ENCODE measurements around the gene WNT1. TPM values are rescaled to one million over a fixed set of nuclear protein-coding genes. Genes with fewer than 3 reads are reported as not detected.
A peak's percentile ranks its signal among the peaks of the same experiment; 100 is the strongest.

WNT1 gene
- total and polyA plus RNA-seq, 9 of the 15 experiments (the other 6 are each of a cell fraction or from before 2014, with no cell fraction given): not detected

DNA sequence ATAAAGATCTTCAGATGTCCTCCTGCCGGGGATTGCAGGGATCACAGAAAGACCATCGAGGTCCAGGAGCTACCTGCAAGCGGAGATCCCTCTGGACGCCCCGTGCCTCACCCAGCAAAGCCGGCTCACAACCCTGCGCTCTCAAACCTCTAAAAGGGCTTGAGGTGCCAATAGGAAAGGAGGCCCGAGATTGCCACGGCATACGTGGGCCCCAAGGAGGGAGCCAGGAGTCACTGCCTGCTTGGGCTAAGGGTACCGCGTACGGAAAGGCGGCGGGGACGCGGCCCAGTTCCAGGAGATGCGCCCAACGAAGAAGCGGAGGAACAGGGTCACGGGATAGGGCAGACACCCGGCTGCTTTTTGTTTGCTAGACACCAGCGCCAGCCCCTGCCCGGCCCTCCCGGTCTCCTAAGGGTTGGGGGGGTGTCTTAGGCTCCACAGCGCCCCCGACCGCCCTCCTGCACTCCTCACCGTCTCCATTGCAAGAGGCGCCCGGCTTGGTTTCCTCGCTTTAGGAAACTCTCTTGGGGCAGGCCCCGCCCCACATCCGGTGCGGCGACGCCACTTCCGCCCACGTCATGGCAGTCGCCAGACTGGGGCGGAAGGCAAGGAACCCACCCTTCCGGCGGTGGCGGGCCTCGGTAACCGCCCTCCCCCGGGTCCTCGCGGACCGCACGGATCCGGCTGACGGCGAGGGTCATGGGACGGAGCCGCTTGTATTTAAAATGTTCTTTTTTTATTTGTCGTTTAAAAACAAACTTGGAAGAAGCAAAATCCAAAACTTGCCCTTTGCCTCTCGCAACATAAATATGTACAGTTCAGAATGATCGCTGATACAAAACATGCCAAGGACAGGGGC, 40.4 kb downstream of the WNT1 start, which contains the start of gene PRKAG1 (continued):
- no peak for TF ChIP-seq ZNF778 (CRISPR knock-in tag; IDR thresholded peaks at IDR 0.05)
- peak; percentile 64 for TF ChIP-seq TAF9B (IDR thresholded peaks at IDR 0.05; ENCODE audit: partially characterized antibody)
- peak; percentile 54 for TF ChIP-seq NEUROD1 (IDR thresholded peaks at IDR 0.05; ENCODE audit: borderline replicate concordance, low read depth, low read length, partially characterized antibody)
- TF ChIP-seq PCBP1 (IDR thresholded peaks at IDR 0.05; ENCODE audit: low read depth, low read length, poor library complexity, severe bottlenecking): peak; percentile 83
- TF ChIP-seq, protein P1, sequence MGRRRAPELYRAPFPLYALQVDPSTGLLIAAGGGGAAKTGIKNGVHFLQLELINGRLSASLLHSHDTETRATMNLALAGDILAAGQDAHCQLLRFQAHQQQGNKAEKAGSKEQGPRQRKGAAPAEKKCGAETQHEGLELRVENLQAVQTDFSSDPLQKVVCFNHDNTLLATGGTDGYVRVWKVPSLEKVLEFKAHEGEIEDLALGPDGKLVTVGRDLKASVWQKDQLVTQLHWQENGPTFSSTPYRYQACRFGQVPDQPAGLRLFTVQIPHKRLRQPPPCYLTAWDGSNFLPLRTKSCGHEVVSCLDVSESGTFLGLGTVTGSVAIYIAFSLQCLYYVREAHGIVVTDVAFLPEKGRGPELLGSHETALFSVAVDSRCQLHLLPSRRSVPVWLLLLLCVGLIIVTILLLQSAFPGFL (CRISPR knock-in tag; IDR thresholded peaks at IDR 0.05): no peak; the same call in 1 of the 2 replicates
- no peak for TF ChIP-seq THRAP3 (IDR thresholded peaks at IDR 0.05; ENCODE audit: borderline replicate concordance)
- TF ChIP-seq ZFP91 (CRISPR knock-in tag; IDR thresholded peaks at IDR 0.05): no peak
- TF ChIP-seq ZFX (CRISPR knock-in tag; IDR thresholded peaks at IDR 0.05): peak; percentile 96
- no peak for TF ChIP-seq ZNF41 (CRISPR knock-in tag; conservative IDR thresholded peaks at IDR 0.05)
- TF ChIP-seq ZNF282 (CRISPR knock-in tag; IDR thresholded peaks at IDR 0.05): no peak
- no peak for TF ChIP-seq HDAC3 (IDR thresholded peaks at IDR 0.05; ENCODE audit: borderline replicate concordance, partially characterized antibody)
- TF ChIP-seq, protein P2, sequence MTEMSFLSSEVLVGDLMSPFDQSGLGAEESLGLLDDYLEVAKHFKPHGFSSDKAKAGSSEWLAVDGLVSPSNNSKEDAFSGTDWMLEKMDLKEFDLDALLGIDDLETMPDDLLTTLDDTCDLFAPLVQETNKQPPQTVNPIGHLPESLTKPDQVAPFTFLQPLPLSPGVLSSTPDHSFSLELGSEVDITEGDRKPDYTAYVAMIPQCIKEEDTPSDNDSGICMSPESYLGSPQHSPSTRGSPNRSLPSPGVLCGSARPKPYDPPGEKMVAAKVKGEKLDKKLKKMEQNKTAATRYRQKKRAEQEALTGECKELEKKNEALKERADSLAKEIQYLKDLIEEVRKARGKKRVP (CRISPR knock-in tag; IDR thresholded peaks at IDR 0.05): no peak
- TF ChIP-seq PKNOX1 (IDR thresholded peaks at IDR 0.05): peak; percentile 62
- TF ChIP-seq PTBP1 (IDR thresholded peaks at IDR 0.05; ENCODE audit: low read depth, low read length): 0 out of 2 replicates have a peak, but pooled peaks have one; percentile 18
- peak; percentile 64 for TF ChIP-seq BRD9 (IDR thresholded peaks at IDR 0.05; ENCODE audit: low read depth, partially characterized antibody)
- peak; percentile 98 for TF ChIP-seq ZNF766 (CRISPR knock-in tag; conservative IDR thresholded peaks at IDR 0.05)
- TF ChIP-seq KLF6 (CRISPR knock-in tag; IDR thresholded peaks at IDR 0.05; ENCODE audit: borderline replicate concordance): peak; percentile 77; the same call in 1 of the 2 replicates
- no peak; the same call in 1 of the 2 replicates for TF ChIP-seq ZNF561 (CRISPR knock-in tag; conservative IDR thresholded peaks at IDR 0.05)
- no peak for TF ChIP-seq CBX2 (IDR thresholded peaks at IDR 0.05; ENCODE audit: insufficient read depth, low read length, poor library complexity, severe bottlenecking)
- TF ChIP-seq HDAC1 (IDR thresholded peaks at IDR 0.05): 0 out of 4 replicates have a peak, but pooled peaks of 1 of the 2 experiments have one; percentile 5
- peak; percentile 68 for TF ChIP-seq EP300 (IDR thresholded peaks at IDR 0.05; ENCODE audit: low read length)
- TF ChIP-seq CHD4 (IDR thresholded peaks at IDR 0.05; ENCODE audit: insufficient read depth, insufficient replicate concordance, low read depth, low read length, poor library complexity, severe bottlenecking): no peak

All from K562 (cell line).